ENCODE results near the gene TIMM13. TPM values are rescaled to one million over a fixed set of nuclear protein-coding genes. Genes with fewer than 3 reads are reported as not detected.
"Not testable (repeated sequence)": the region's sequence is repeated elsewhere in the genome, so short reads cannot be mapped to it uniquely, and the experiment has no call there.

Gene TIMM13
- total and polyA plus RNA-seq, 2 donors (not counting 3 experiments of a cell fraction or from before 2014, with no cell fraction given) = 154 to 160 TPM

- dilution Hi-C loops (cut with MboI; ENCODE audit: extremely low pct_ligation_motif_present, low sequenced_read_pairs) (no loop called here), intact Hi-C loops (cut with micrococcal nuclease) (loop anchor here (10.0 kb wide), 1 partner anchor 221 kb away; no protein-coding TSS in a partner anchor)
- POLR2A ChIA-PET = no interaction called here
Observed at GRCh38 chr19:2394054-2394441, 33.3 kb downstream of the TIMM13 start.

DNA sequence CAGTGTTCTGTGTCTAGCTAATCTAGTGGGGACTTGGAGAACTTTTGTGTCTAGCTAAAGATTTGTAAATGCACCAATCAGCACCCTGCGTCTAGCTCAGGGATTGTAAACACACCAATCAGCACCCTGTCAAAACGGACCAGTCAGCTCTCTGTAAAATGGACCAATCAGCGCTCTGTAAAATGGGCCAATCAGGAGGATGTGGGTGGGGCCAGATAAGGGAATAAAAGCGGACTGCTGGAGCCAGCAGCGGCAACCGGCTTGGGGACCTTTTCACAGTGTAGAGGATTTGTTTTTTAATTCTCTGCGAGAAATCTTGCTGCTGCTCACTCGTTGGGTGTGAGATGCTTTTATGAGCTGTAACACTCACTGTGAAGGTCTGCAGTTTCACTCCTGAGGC, 34.5 kb downstream of the TIMM13 start:
- H3K4me2 ChIP-seq (ENCODE audit: insufficient read depth, low read length); H3K27ac ChIP-seq (ENCODE audit: insufficient read depth, low read depth, low read length); H3K36me3 ChIP-seq (ENCODE audit: control insufficient read depth in 2 of 2, extremely low read depth in 1 of 2, insufficient read depth in 2 of 2, low read length in 2 of 2); DNase-seq (ENCODE audit: low read depth, low spot score); H3K4me1 ChIP-seq (ENCODE audit: control insufficient read depth, extremely low read depth, insufficient read depth, low read length); H2AFZ ChIP-seq (ENCODE audit: low read depth, low read length); BruUV-seq (replicated peaks); H4K20me1 ChIP-seq (replicated peaks; ENCODE audit: control insufficient read depth, extremely low read depth, insufficient read depth, low read length); dilution Hi-C loops (cut with MboI; ENCODE audit: extremely low pct_ligation_motif_present, low sequenced_read_pairs); H3K9ac ChIP-seq (replicated peaks; ENCODE audit: extremely low read depth, insufficient read depth, low read length); FAIRE-seq; POLR2A ChIA-PET; H3K4me3 ChIP-seq (replicated peaks in 1 of 3; ENCODE audit: insufficient read depth in 1 of 3, low read depth in 1 of 3, low read length in 3 of 3); H3K79me2 ChIP-seq (ENCODE audit: control insufficient read depth, insufficient read depth, low read length); H3K9me3 ChIP-seq (replicated peaks; ENCODE audit: control insufficient read depth, insufficient read depth, low read length); H3K9me1 ChIP-seq (replicated peaks; ENCODE audit: control insufficient read depth, extremely low read depth, insufficient read depth, low read length); H3K27me3 ChIP-seq (ENCODE audit: control insufficient read depth in 2 of 2, insufficient read depth in 2 of 2, low read length in 2 of 2): not testable (repeated sequence)
- intact Hi-C loops (cut with micrococcal nuclease) = loop anchor here (10.0 kb wide), 1 partner anchor 222 kb away; no protein-coding TSS in a partner anchor
- CTCF ChIA-PET = interaction anchor here (0.8 to 2.7 kb wide), 11 partner anchors 9 to 244 kb away, joined by 3 to 14 read pairs (median 5); partner anchors contain the start of gene AP3D1

More at GRCh38 chr19:2394054-2394441, 33.3 kb downstream of the TIMM13 start:
- Histone ChIP-seq H3K9ac (replicated peaks; ENCODE audit: extremely low read depth, insufficient read depth, low read length) (no peak overlapping the region), H3K36me3 (ENCODE audit: control insufficient read depth in 2 of 2, extremely low read depth in 1 of 2, insufficient read depth in 2 of 2, low read length in 2 of 2) (no peaks in the 10 kb centered on the region), H3K27me3 (ENCODE audit: control insufficient read depth in 2 of 2, insufficient read depth in 2 of 2, low read length in 2 of 2) (peaks cover 0 to 3% of the 10 kb centered on the region in 2 experiments), H3K9me3 (replicated peaks; ENCODE audit: control insufficient read depth, insufficient read depth, low read length) (no peaks in the 10 kb centered on the region), H3K4me3 (replicated peaks in 1 of 3; ENCODE audit: insufficient read depth in 1 of 3, low read depth in 1 of 3, low read length in 3 of 3) (no peak overlapping the region), H3K4me1 (ENCODE audit: control insufficient read depth, extremely low read depth, insufficient read depth, low read length) (no peaks in the 10 kb centered on the region), H4K20me1 (replicated peaks; ENCODE audit: control insufficient read depth, extremely low read depth, insufficient read depth, low read length) (no peaks in the 10 kb centered on the region), H3K9me1 (replicated peaks; ENCODE audit: control insufficient read depth, extremely low read depth, insufficient read depth, low read length) (no peaks in the 10 kb centered on the region), H2AFZ (ENCODE audit: low read depth, low read length) (no peak overlapping the region), H3K27ac (ENCODE audit: insufficient read depth, low read depth, low read length) (no peak overlapping the region), H3K79me2 (ENCODE audit: control insufficient read depth, insufficient read depth, low read length) (no peaks in the 10 kb centered on the region), H3K4me2 (ENCODE audit: insufficient read depth, low read length) (no peak overlapping the region)
- CTCF ChIA-PET = interaction anchor here (0.6 to 2.7 kb wide), 6 partner anchors 10 to 217 kb away, joined by 3 to 14 read pairs (median 3); no protein-coding TSS in a partner anchor
- DNase-seq (ENCODE audit: low read depth, low spot score) (no peak), FAIRE-seq (no peak)
- BruUV-seq (replicated peaks) = no TSS peak
- TF ChIP-seq MYC (IDR thresholded peaks at IDR 0.05; ENCODE audit: low read depth, low read length) (no peak), MAX (IDR thresholded peaks at IDR 0.05; ENCODE audit: insufficient read depth, insufficient read length) (no peak), EZH2 (IDR thresholded peaks at IDR 0.05; ENCODE audit: borderline replicate concordance, low read depth, low read length, severe bottlenecking) (no peak), FOS (IDR thresholded peaks at IDR 0.05; ENCODE audit: borderline replicate concordance, insufficient read depth, low read length) (no peak)

All from endothelial cell of umbilical vein (primary cell).